Measurements from ENCODE around the gene MAP1B. TPM values are rescaled to one million over a fixed set of nuclear protein-coding genes. Genes with fewer than 3 reads are reported as not detected.
A peak's percentile ranks its signal among the peaks of the same experiment; 100 is the strongest.

The MAP1B gene
- total and polyA plus RNA-seq, 2 of the 4 experiments (the other 2 are of a cell fraction): 41.1 to 183 TPM

DNA sequence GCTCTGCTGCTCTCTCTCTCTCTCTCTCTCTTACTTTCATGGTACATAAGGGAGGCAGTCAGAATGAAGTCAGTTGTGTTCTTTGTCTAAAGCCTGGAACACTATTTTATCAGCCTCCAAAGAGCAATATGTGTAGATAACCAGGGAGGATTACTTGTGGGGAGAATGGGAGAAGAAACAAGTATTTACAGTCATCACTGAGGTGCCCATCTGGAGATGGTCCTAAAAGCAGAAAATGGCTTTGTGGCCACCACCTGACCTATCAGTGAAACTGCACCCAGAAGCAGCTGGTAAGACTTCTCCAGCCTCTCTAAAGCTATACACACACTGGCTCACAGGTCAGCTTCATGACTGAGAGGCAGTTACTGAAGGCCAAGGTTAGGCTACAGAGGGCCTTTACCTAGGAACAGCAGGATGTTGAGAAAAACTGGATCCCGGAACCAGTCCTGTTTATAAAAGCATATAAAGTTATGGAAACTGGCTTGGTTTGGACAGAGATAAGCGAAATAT, 137.6 kb downstream of the MAP1B start:
- Histone ChIP-seq H4K5ac (ENCODE audit: low read depth, low read length) (no peak overlapping the region), H3K9me1 (ENCODE audit: insufficient read depth, low read length) (peaks cover 10% of the 10 kb centered on the region), H3K36me3 (ENCODE audit: control insufficient read depth, insufficient read depth, low read length) (no peaks in the 10 kb centered on the region), H3K9ac (ENCODE audit: low read depth, low read length) (no peak overlapping the region), H3K27ac (ENCODE audit: insufficient read depth, low read length) (no peak overlapping the region), H3K4me1 (ENCODE audit: control insufficient read depth, insufficient read depth, low read length) (peaks cover 14% of the 10 kb centered on the region; the same call in 1 of the 2 replicates), H2BK15ac (ENCODE audit: low read depth, low read length) (no peak overlapping the region; the same call in 2 of the 3 replicates), H2BK120ac (ENCODE audit: low read depth, low read length) (peak overlapping the region; percentile 56), H3K56ac (ENCODE audit: extremely low read depth, insufficient read depth, low read length) (no peak overlapping the region), H2BK5ac (ENCODE audit: low read depth, low read length, poor library complexity, severe bottlenecking) (peak overlapping the region; percentile 16), H3K4me3 (ENCODE audit: insufficient read depth, low read depth, low read length) (no peak overlapping the region), H3K4ac (ENCODE audit: low read depth, low read length) (peak overlapping the region; percentile 64), H3K18ac (ENCODE audit: low read depth, low read length) (no peak overlapping the region), H3K23ac (ENCODE audit: low read depth, low read length) (no peak overlapping the region; the same call in 1 of the 2 replicates), H4K91ac (ENCODE audit: insufficient read depth, low read depth, low read length) (no peak overlapping the region), H2AK9ac (replicated peaks; ENCODE audit: low read depth, low read length, poor library complexity) (no peak overlapping the region), H2AFZ (replicated peaks; ENCODE audit: low read length, poor library complexity) (no peak overlapping the region), H3K4me2 (ENCODE audit: low read depth, low read length) (no peak overlapping the region), H3K9me3 (ENCODE audit: control insufficient read depth, insufficient read depth, low read length) (no peaks in the 10 kb centered on the region), H3K27me3 (ENCODE audit: control insufficient read depth, insufficient read depth, low read length) (no peaks in the 10 kb centered on the region), H3K14ac (replicated peaks; ENCODE audit: low read depth, low read length) (peak overlapping the region; percentile 77; the same call in 1 of the 2 replicates), H3K79me1 (ENCODE audit: low read depth in 1 of 2, low read length in 2 of 2) (peaks cover 3 to 38% of the 10 kb centered on the region in 2 experiments; a peak in 2 of 4 replicates), H2AK5ac (ENCODE audit: low read depth, low read length) (peak overlapping the region; percentile 78; the same call in 1 of the 2 replicates), H4K20me1 (ENCODE audit: insufficient read depth, low read length) (0 out of 2 replicates have a peak, but pooled peaks cover 4% of the 10 kb centered on the region), H4K8ac (ENCODE audit: low read depth in 2 of 2, low read length in 2 of 2) (peak overlapping the region in 1 of 2 experiments; percentile 59; a peak in 1 of 4 replicates), H2BK20ac (ENCODE audit: low read depth, low read length) (peak overlapping the region; percentile 58; the same call in 1 of the 2 replicates)
- dilution Hi-C loops (cut with HindIII; ENCODE audit: low sequenced_read_pairs, unreplicated experiment): no loop called here
- peak; percentile 61 for DNase-seq
- no TSS peak for BruUV-seq (replicated peaks)
- ATAC-seq (ENCODE audit: low read depth): peak; percentile 77
- ChIA-PET CTCF (interaction anchor here (0.6 to 1.5 kb wide), 7 partner anchors 11 to 127 kb away, joined by 3 to 5 read pairs (median 3); no protein-coding TSS in a partner anchor), POLR2A (ENCODE audit: unreplicated experiment) (no interaction called here)
- in situ Hi-C loops (cut with MboI; ENCODE audit: low sequenced_read_pairs): no loop called here
- 100% methylated on average over 1 of the region's 2 CpGs; no CpG with 5 or more reads in 1 of the 2 experiments for WGBS, 2 experiments (ENCODE audit: extremely low coverage in 2 of 2, insufficient read length in 1 of 2)
- intact Hi-C loops (cut with micrococcal nuclease): loop anchor here (5.0 kb wide), 3 partner anchors 62 to 108 kb away; no protein-coding TSS in a partner anchor
- TF ChIP-seq SMC3 (IDR thresholded peaks at IDR 0.05; ENCODE audit: low read depth, low read length) (peak; percentile 46), CEBPB (IDR thresholded peaks at IDR 0.05; ENCODE audit: low read depth, low read length) (no peak), RAD21 (IDR thresholded peaks at IDR 0.05; ENCODE audit: low read length) (peak; percentile 54), MAZ (IDR thresholded peaks at IDR 0.05; ENCODE audit: borderline replicate concordance, low read depth, low read length) (no peak), CHD1 (IDR thresholded peaks at IDR 0.05; ENCODE audit: low read depth, low read length) (no peak)
- TF ChIP-seq, protein P1, sequence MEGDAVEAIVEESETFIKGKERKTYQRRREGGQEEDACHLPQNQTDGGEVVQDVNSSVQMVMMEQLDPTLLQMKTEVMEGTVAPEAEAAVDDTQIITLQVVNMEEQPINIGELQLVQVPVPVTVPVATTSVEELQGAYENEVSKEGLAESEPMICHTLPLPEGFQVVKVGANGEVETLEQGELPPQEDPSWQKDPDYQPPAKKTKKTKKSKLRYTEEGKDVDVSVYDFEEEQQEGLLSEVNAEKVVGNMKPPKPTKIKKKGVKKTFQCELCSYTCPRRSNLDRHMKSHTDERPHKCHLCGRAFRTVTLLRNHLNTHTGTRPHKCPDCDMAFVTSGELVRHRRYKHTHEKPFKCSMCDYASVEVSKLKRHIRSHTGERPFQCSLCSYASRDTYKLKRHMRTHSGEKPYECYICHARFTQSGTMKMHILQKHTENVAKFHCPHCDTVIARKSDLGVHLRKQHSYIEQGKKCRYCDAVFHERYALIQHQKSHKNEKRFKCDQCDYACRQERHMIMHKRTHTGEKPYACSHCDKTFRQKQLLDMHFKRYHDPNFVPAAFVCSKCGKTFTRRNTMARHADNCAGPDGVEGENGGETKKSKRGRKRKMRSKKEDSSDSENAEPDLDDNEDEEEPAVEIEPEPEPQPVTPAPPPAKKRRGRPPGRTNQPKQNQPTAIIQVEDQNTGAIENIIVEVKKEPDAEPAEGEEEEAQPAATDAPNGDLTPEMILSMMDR (conservative IDR thresholded peaks at IDR 0.05; ENCODE audit: low read depth, low read length): peak; percentile 47
- TF ChIP-seq, protein P2, sequence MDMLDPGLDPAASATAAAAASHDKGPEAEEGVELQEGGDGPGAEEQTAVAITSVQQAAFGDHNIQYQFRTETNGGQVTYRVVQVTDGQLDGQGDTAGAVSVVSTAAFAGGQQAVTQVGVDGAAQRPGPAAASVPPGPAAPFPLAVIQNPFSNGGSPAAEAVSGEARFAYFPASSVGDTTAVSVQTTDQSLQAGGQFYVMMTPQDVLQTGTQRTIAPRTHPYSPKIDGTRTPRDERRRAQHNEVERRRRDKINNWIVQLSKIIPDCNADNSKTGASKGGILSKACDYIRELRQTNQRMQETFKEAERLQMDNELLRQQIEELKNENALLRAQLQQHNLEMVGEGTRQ (IDR thresholded peaks at IDR 0.05; ENCODE audit: low read depth, low read length): 0 out of 2 replicates have a peak, but pooled peaks have one; percentile 3
